Stimulated activated CD4-positive, alpha-beta T cell treated with anti-CD3 and anti-CD28 coated beads, Interleukin-15, amount 100 ng/mL, for 1 hour (primary cell): ENCODE data around the gene KREMEN2.

Source experiments
- DNase-seq, 2 donors: peaks; one replicate each; pipeline ENCODE4 v3.0.0-alpha.2; 2020; ENCODE audit warnings: low read depth in 1 of 2, low spot score in 1 of 2

KREMEN2 gene

GRCh38 chr16:2976201-2976600 lies 12.1 kb downstream of the KREMEN2 start:
- no peak for DNase-seq

DNA sequence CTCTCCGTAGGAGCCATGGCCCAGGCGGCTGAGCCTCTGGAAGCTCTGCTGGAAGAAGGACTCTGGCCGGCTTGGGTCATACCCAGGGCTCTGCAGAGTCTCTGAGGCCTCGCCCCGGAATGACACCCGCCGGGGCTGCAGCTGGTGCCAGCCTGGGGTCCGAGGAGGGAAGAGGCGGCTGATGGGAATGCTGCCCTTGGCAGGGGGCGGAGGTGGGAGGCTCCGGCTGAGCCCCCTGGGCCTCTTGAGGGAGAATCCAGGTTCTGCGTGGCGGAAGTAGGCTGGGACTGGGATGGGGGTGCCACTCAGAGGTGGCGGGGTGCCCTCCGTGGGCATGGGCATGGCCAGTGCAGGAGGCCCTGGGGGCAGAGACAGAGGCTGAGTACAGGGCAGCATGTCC lies 12.6 kb downstream of the KREMEN2 start:
- no peak for DNase-seq

- DNase-seq: no peak
Observed at GRCh38 chr16:2977440-2977839, 13.4 kb downstream of the KREMEN2 start.

GRCh38 chr16:2979669-2980226 lies 15.7 kb downstream of the KREMEN2 start:
- DNase-seq: no peak

- peak; percentile 93 to 95 for DNase-seq
Observed at GRCh38 chr16:2980227-2981176, 16.4 kb downstream of the KREMEN2 start, which contains the start of gene PKMYT1. Gene PKMYT1, minus strand, starts transcription at chr16:2980446. Its CDS starts 789 bp downstream, at chr16:2979657.

GRCh38 chr16:2981177-2981898 lies 17.3 kb downstream of the KREMEN2 start:
- no peak for DNase-seq

- DNase-seq: no peak
Observed at GRCh38 chr16:2981899-2982250, 17.8 kb downstream of the KREMEN2 start.

DNA sequence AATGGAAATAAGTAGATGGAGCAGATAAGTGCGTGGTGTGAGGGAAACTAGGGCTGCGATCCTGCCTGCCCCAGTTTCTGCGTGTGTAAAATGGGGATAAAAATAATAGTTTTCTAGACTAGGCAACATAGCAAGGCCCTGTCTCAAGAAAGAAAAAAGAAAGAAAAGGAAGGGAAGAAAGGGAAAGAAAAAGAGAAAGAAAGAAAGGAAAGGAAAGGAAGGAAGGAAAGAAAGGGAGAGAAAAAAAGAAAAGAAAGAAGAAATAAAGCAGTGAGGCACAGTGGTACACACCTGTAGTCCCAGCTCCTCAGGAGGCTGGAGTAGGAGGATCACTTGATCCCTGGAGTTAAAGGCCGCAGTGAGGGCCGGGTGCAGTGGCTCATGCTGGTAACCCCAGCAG lies 18.3 kb downstream of the KREMEN2 start:
- no peak for DNase-seq

- DNase-seq: peak; percentile 49 to 60
Observed at GRCh38 chr16:2983706-2984136, 19.6 kb downstream of the KREMEN2 start.

DNA sequence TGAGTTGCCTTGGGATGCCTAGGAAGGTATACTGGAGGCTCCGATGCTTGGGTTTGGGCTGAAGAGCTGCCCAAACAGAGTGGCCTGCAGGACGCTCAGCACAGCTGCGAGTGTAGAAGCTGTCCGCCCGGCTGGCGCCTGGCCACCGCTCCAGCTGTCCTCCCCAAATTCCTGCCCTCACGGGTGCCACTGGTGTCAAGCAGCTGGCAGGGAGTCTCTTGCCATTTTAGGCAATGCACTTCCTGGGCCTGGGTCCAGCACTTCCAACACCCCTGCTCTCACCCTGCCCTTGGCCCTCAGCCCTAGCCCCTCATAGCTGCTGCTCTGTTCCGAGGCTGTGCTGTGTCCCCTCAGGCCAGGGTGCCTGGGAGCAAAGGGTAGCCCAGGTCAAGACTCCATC lies 21.4 kb downstream of the KREMEN2 start:
- no peak for DNase-seq

DNA sequence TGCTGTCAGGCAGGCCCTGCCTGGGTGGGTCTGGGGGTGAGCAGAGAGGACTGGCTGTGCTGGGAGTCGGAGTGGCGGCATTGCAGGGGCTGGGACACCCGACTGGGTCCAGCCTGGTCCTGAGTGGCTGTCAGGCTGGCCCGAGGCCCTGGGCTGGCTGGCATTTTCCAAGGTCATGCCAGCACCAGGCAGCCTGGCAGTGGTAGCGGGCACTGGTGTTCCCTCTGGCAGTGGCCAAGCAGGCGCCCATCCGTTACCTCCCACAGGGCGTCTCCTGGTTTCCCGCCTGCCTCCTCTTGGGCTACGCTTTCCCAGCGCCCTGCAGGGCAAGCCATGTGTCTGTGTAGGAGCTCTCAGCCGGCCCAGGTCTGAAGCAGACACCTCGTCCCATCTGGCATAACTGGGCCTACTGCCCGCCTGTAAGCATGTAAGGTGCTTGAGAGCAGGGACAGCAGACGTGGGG lies 21.8 kb downstream of the KREMEN2 start:
- DNase-seq: no peak

DNA sequence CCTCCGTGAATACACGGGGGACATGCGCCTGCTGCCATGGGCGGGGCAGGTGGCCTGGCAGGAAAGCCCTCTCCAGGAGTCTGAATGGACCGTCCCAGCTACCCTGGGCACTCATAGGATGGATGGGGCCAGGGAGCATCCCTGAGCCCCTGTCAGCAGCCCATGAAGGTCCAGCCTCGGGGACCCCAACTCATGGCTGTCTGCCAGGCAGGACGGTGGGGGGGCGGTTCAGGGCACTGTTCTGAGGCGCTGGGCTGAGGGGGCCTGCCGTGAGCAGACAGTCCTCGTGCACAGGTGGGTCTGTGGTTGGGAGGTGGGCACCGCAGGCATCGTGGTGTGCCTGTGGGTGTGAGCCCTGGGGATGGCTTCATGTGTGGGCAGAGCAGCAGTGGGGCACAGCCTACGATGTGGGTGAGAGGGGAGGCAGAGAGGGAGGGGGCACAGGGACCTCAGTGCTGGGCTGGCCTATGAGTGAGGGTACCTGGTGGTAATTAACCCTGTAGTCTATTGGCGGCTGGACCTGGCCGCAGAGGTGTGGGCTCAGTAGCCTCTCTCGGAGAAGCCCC lies 22.6 kb downstream of the KREMEN2 start:
- DNase-seq: no peak

DNA sequence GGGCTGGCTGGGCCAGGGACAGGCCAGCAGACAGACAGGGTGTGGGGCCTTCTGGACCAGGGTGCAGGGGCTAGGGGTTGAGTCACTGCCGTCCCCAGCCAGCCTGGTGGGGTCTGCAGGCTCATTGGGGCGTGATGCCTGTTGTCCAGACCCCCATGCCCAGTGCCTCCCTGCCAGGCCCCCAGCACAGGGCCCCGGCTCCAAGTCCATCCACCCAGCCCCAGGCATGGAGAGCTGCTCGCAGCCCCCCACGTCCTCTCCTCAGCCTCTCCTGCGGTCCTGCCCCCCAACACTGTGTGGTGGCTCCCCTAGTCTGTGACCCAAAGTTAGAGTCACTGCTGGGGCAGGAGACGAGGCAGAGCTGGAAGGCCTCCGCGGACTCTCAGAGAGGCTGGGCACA lies 23.2 kb downstream of the KREMEN2 start:
- DNase-seq: no peak

DNA sequence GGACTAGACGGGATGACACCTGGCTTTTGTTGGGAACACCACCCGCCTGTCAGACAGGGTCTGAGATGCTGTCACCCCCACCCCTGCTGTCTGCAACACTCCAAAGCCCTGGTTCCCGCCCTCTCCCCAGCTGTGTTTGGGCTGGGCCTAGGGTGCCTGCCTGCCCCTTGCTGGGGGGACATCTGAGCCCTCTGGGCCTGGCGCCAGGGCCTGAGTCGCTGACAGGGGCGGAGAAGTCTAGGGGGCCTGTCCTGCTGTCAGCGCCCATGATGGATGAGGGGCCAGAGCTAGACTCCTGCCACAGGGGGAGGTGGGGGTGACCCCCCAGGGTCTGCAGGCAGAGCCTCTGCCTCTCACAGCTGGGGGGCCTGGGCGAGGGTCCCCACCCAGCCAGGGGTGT lies 23.8 kb downstream of the KREMEN2 start:
- no peak for DNase-seq

DNA sequence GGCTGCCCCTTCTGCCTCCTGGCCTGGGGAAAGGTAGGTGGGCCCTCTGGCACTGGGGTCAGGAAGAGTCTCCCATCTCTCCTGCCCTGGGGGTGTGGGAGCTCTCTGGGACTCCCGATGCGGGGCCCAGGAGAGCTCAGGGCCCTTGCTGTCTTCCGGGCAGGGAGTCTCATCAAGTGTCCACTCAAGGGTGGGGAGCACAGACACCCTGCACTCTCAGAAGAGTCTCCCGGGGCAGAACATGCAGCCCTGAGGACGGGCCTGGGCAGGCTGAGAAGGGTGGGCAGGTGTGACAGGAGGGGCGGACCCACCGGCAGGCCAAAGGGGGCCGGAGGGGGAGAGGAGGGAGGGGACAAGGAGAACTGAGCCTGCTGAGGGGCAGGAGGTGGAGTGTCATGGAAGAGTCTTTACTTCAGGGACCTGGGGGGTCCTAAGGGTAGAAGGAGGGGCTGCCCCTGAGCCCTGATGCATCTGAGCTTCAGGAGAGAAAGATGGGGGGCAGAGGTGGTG lies 24.6 kb downstream of the KREMEN2 start:
- DNase-seq: no peak

DNA sequence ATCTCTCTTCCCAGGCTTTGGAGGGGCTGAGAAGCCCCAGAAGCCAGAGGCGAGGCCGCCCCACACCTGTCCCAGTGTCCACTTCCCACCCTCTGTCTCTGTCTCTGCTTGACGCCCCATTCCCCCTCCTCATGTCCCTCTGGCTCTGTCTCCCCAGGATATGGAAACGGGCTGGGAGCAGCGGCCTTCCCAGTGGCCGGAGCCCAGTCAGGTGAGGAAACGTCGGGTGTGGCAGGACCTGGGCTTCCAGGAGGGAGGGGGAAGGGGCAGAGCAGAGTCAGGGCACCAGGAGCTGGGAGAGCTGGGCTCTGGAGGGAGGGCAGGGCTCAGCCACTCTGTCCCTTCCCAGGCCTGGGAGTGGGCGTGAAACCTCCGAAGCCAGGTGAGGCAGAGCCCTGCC lies 26.8 kb downstream of the KREMEN2 start:
- no peak for DNase-seq

- no peak for DNase-seq
Observed at GRCh38 chr16:2991566-2992261, 27.6 kb downstream of the KREMEN2 start.

- DNase-seq: no peak
Observed at GRCh38 chr16:2992383-2993081, 28.5 kb downstream of the KREMEN2 start.

DNA sequence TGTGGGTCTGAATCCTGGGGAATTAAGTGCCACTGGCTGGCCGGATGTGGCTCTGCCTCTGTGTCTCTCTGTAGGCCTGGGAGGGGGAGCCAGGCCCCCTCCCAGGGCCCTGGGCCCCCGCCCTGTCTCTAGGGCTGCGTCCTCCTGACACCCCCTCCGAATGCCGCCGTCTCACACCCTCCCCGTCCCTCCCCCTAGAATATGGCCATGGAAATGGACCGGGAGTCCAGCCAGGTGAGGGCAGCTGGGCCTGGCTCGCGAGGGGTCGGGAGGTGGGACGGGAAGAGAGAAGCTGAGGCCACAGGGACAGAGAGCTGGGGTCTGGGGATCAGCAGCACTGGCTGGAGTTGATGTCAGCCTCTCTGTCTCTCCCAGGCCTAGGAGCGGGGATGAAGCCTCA lies 32.2 kb downstream of the KREMEN2 start:
- DNase-seq: no peak

DNA sequence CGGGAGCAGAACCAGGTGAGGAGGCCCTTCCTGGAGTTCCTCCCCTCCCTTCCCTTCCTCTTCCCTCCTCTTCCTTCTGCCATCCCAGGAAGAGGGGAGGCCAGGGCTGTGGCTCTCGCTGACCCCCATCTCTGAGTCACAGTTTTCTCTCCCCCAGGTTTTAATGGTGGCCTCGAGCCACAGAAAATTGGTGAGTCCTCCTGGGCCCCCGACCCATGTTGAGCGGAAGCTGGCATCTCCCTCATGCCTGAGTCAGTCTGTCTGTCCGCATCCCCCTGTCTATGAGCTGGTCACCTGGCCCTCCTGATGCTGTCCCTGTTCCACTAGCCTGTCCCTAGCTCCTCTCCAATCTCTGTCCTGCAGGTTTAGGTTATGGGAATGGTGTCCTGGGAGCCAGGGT lies 35.9 kb downstream of the KREMEN2 start:
- DNase-seq: no peak
